Heart right ventricle (tissue), 16 donors: Measurements from ENCODE around the gene IL9R. TPM values are rescaled to one million over a fixed set of nuclear protein-coding genes. Genes with fewer than 3 reads are reported as not detected.

ENCODE experiments used
- ATAC-seq, 8 donors: fragments of 200-7000 bp; cut with Tn5 transposase; one replicate each; pipeline ENCODE4 v1.9.1; 2020; ENCODE audit warnings: mild to moderate bottlenecking in 8 of 8, moderate library complexity in 8 of 8, moderate number of reproducible peaks in 1 of 8
- DNase-seq, 2 donors: peaks; one replicate each; pipeline ENCODE4 v3.0.0-alpha.2; 2020
- H3K27ac ChIP-seq, 10 donors: fragments of 200-600 bp; sonication (generic) in 2 of 10; one replicate each; pipeline versions ENCODE4 v1.5.0 to v1.8.0; 2020 to 2022; ENCODE audit warnings: mild to moderate bottlenecking in 3 of 10
- H3K27me3 ChIP-seq, 7 donors: fragments of 200-600 bp; one replicate each; pipeline ENCODE4 v1.8.0; 2021 to 2022; ENCODE audit warnings: mild to moderate bottlenecking in 2 of 7
- H3K36me3 ChIP-seq, 9 donors: fragments of 200-600 bp; sonication (generic) in 1 of 9; one replicate each; pipeline versions ENCODE4 v1.5.0 to v1.8.0; 2020 to 2022; ENCODE audit warnings: mild to moderate bottlenecking in 2 of 9
- H3K4me1 ChIP-seq, 9 donors: fragments of 200-600 bp; sonication (generic) in 1 of 9; one replicate each; pipeline versions ENCODE4 v1.5.0 to v1.8.0; 2020 to 2022; ENCODE audit warnings: mild to moderate bottlenecking in 4 of 9
- H3K4me3 ChIP-seq, 10 donors: fragments of 200-600 bp; sonication (generic) in 2 of 10; one replicate each; pipeline versions ENCODE4 v1.5.0 to v1.8.0; 2020 to 2022; ENCODE audit warnings: mild to moderate bottlenecking in 7 of 10, moderate library complexity in 2 of 10
- H3K9me3 ChIP-seq, 11 donors: fragments of 200-600 bp in 10 of 11; sonication (generic) in 2 of 11; one replicate each; pipeline versions ENCODE4 v1.5.0 to v1.8.0; 2013 to 2022; ENCODE audit warnings: mild to moderate bottlenecking in 2 of 11, control low read depth in 1 of 11, moderate library complexity in 1 of 11
- CTCF ChIP-seq, 9 donors: fragments of 200-600 bp; sonication (generic) in 2 of 9; IDR thresholded peaks; one replicate each; pipeline versions ENCODE4 v1.5.0 to v1.8.0; 2021 to 2022; ENCODE audit warnings: antibody characterized with exemption in 9 of 9, mild to moderate bottlenecking in 5 of 9, moderate library complexity in 1 of 9
- WGBS, 2 donors: extraction: QIAGEN DNeasy Blood & Tissue Kit; methylation state at CpG; one replicate each; pipeline ENCODE4 v1.1.7; 2013; ENCODE audit warnings: inconsistent platforms in 1 of 2; 5-methylcytosine and 5-hydroxymethylcytosine counted together
- intact Hi-C, 10 donors: fragments of 100-400 bp; cut with DNase I; formaldehyde crosslinking; loops; one replicate each; pipeline versions ENCODE4 v1.11.1 to v1.14.2; 2022
- polyA plus RNA-seq, 2 donors: library from polyadenylated mRNA; stranded (reverse); fragments of 200-250 nt; gene quantifications; one replicate each; pipeline ENCODE4 v1.2.3, GENCODE V29; 2013
- total RNA-seq, 10 donors: library from RNA; stranded (reverse); fragmentation: NEBNext Ultra II Directional in 3 of 10; extraction: Animal tissue kit (Norgen Biotek cat#: 25700) in 3 of 10; gene quantifications; one replicate each; pipeline versions ENCODE4 v1.2.1 to v1.2.4, GENCODE V29; 2021 to 2023
- donor health status: Arrhythmogenic right ventricular cardiomyopathy.
- donor health status: ischemic (EF 13 %, LVEDD 7.1; RV severe dilation, severe dysfunction).
- donor health status: healthy with polysubstance abuse.
- donor health status: DM: no; HTN: yes; CAD: no.
- donor health status: DM: no; HTN: no; CAD: no.
- donor health status: ischemic (EF 25% LVEDD 6.9; RV normal size, moderate dysfunction).
- donor health status: ischemic (EF 25% LVEDD 5.7; RV mildly dilated, moderate dysfunction).
- donor health status: healthy.
- donor health status: DM: yes; HTN: yes; CAD: no.
- donor health status: Ischemic cardiomyopathy.
- donor health status: ischemic (EF 35%, LVEDD 5.7; RV mildly dilated, moderate dysfunction).
- donor health status: nonischemic (EF 11% LVEDD 7.7; RV severe dilation, severe dysfunction).
- donor health status: DM: yes; HTN: yes; CAD: no.
- donor health status: PGD.
- donor health status: ischemic (EF 29% LVEDD 5.4; RV normal size, mild dysfunction).
- donor health status: nonischemic (EF 23%, LVEDD 6.1; RV moderate dilation, normal function).

IL9R gene
- total and polyA plus RNA-seq, 12 donors, result 0.15 to 0.32 TPM; not detected in 10

- DNase-seq (no peak), ATAC-seq (no peak)
- 28 to 47% methylated on average over 1 of the region's 1 CpG for WGBS, 2 donors
These were observed 42.7 kb upstream of the IL9R start for GRCh38 chrX:155954793-155955192.

GRCh38 chrX:155956099-155956498 is 41.4 kb upstream of the IL9R start:
- Histone ChIP-seq H3K9me3 (no peaks in the 10 kb centered on the region), H3K36me3 (no peaks in the 10 kb centered on the region), H3K27ac (no peak overlapping the region), H3K4me1 (no peaks in the 10 kb centered on the region), H3K4me3 (no peak overlapping the region), H3K27me3 (peaks cover 0 to 3% (median 0%) of the 10 kb centered on the region in 7 donors)
- TF ChIP-seq CTCF (IDR thresholded peaks at IDR 0.05), result no peak
- no peak for ATAC-seq
- DNase-seq, result no peak
- 80 to 82% methylated on average over 9 of the region's 9 CpGs for WGBS, 2 donors
- intact Hi-C loops, result loop anchor here in 1 of 10 donors (1.0 kb wide), 1 partner anchor 315 kb away; no protein-coding TSS in a partner anchor

More at GRCh38 chrX:155954793-155955192, 42.7 kb upstream of the IL9R start:
- Histone ChIP-seq H3K27me3 (peaks cover 0 to 3% (median 0%) of the 10 kb centered on the region in 7 donors), H3K9me3 (no peaks in the 10 kb centered on the region), H3K4me3 (no peak overlapping the region), H3K27ac (no peak overlapping the region), H3K36me3 (no peaks in the 10 kb centered on the region), H3K4me1 (no peaks in the 10 kb centered on the region)
- intact Hi-C loops, result no loop called here
- no peak for TF ChIP-seq CTCF (IDR thresholded peaks at IDR 0.05)

- H3K36me3 ChIP-seq, result no peaks in the 10 kb centered on the region
- 52 to 67% methylated on average over 3 of the region's 3 CpGs for WGBS, 2 donors
- no peaks in the 10 kb centered on the region for H3K4me1 ChIP-seq
- intact Hi-C loops, result loop anchor here in 1 of 10 donors (1.0 kb wide), 1 partner anchor 315 kb away; no protein-coding TSS in a partner anchor
- H3K27me3 ChIP-seq, result peaks cover 0 to 3% (median 0%) of the 10 kb centered on the region in 7 donors
- ATAC-seq, result no peak
- no peak overlapping the region for H3K27ac ChIP-seq
- no peaks in the 10 kb centered on the region for H3K9me3 ChIP-seq
- H3K4me3 ChIP-seq, result no peak overlapping the region
- no peak for TF ChIP-seq CTCF (IDR thresholded peaks at IDR 0.05)
- peak in 1 of 2 donors; percentile 14 for DNase-seq
These were observed 40.8 kb upstream of the IL9R start for GRCh38 chrX:155956649-155957048.

GRCh38 chrX:155957843-155958242 is 39.7 kb upstream of the IL9R start:
- no peak for TF ChIP-seq CTCF (IDR thresholded peaks at IDR 0.05)
- H3K4me3 ChIP-seq, result no peak overlapping the region
- no peak overlapping the region for H3K27ac ChIP-seq
- no peaks in the 10 kb centered on the region for H3K36me3 ChIP-seq
- peaks cover 0 to under 1% (median 0%) of the 10 kb centered on the region in 11 donors for H3K9me3 ChIP-seq
- WGBS, 2 donors, result 66 to 67% methylated on average over 6 to 7 of the region's 7 CpGs
- no peak for ATAC-seq
- DNase-seq, result no peak
- H3K27me3 ChIP-seq, result peaks cover 0 to 5% (median 0%) of the 10 kb centered on the region in 7 donors
- no peaks in the 10 kb centered on the region for H3K4me1 ChIP-seq
- intact Hi-C loops, result no loop called here
